ENCODE measurements around the gene ARPC1B.

The ARPC1B gene

DNA sequence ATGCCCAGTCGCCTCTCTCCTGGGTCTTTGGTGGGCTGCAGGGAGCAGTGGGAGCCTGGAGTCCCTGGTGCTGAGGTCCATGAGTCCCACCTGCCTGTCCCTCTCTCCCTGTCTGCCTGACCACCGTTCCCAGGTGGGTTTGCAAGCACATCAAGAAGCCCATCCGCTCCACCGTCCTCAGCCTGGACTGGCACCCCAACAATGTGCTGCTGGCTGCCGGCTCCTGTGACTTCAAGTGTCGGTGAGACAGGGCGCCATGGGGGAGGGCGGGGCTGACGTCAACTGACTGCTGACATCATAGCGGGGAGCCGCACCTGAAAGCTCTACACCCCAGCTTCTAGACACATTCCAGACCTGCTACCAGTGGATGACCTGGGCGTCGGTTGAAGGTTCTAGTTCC lies 15.2 kb downstream of the ARPC1B start:
- no peak for DNase-seq (ENCODE audit: low read depth, low spot score)

DNA sequence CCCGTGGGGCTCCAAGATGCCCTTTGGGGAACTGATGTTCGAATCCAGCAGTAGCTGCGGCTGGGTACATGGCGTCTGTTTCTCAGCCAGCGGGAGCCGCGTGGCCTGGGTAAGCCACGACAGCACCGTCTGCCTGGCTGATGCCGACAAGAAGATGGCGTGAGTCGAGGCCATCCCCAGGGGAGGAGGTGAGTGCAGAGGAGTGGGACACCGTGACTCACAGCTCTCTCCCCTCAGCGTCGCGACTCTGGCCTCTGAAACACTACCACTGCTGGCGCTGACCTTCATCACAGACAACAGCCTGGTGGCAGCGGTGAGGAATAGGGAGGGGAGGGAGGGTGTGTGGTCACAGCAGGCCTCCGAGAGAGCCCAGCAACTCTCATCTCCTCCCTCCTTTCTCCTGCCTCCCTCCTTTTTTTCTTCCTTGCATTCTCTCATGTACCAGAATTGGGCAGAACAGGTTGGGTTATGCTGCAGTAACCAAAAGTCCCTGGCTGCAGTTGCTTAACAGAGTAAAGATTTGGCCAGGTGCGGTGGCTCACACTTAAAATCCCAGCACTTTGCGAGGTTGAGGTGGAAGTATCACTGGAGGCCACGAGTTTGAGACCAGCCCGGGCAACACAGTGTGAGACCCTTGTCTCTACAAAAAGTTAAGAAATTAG lies 16.5 kb downstream of the ARPC1B start:
- DNase-seq (ENCODE audit: low read depth, low spot score): no peak

DNA sequence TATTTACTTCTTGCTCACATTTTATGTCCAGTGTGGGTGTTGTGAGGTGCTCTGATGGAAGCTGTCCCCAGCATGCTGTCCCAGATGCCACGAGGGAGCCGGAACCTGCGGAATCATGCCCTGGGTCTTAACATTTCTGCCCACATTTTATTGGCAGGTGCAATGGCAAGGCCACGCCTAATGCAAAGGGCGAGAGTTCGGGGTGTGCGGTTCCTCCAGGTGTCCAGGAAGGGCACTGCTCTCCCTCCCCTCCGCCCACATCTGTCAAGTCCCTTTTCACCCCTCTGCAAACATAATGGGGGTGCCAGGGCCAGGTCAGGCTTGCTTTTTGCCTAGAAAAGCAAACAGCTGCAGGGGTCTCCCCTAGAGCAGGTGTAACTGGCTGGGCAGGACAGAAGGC lies 17.5 kb downstream of the ARPC1B start:
- DNase-seq (ENCODE audit: low read depth, low spot score): no peak

DNA sequence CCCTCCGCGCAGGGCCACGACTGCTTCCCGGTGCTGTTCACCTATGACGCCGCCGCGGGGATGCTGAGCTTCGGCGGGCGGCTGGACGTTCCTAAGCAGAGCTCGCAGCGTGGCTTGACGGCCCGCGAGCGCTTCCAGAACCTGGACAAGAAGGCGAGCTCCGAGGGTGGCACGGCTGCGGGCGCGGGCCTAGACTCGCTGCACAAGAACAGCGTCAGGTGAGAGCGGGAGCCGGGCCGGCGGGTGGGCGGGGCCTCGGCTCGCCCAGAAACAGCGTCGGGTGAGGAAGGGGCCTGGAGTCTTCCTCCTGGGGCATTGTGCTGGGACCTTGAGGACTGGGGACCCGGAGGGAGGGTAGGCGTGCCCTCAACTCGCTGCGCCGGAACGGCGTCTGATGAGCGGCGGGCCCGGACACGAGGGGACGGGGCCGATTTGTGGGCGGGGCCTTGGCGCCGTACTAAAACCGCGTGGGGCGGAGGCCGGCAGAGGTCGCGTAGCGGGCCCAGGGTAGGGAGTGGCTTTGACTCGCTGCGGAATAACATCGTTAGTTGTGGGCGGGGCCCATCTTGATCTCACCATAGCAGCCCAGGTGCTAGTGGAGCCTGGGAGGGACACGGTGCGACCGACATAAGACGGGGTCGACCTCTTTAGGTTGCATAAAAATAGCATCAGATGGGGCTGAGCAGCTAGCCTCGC lies 18.3 kb downstream of the ARPC1B start:
- no peak for DNase-seq (ENCODE audit: low read depth, low spot score)

DNA sequence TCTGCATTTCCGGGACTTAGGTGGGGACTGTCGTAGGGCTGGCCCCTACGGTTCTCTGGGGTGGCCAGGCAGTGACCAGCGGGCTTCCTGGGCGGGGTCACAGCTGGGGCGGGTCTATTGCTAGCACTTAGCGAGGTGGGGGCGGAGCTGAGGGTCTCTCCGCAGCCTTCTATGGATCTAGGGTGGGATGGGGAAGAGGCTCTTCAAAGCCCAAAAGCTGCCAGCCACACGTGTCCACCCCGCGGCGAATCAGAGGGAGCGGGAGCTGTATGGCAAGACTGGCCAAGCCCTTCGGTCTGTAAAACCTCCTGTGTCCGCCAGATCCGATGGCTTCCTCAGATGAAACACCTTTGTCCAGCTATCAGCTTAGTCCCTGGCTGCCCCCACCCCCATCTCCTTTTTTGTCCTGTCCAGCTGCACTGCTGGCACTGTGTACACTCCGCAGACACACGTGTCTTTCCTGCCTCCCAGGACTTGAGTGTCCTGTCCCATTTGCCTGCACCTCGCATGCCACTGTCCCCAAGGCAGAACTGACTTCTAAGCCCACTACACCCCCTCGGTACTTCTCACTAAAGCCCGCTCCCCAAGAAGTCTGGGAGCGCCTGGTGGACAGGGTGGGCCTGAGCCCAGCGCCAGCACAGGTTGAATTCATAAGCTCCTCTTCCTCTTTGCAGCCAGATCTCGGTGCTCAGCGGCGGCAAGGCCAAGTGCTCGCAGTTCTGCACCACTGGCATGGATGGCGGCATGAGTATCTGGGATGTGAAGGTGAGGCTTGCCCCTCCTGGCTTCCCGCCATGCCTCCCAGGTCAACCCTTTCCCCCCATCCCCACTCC lies 19.0 kb downstream of the ARPC1B start:
- no peak for DNase-seq (ENCODE audit: low read depth, low spot score)

DNA sequence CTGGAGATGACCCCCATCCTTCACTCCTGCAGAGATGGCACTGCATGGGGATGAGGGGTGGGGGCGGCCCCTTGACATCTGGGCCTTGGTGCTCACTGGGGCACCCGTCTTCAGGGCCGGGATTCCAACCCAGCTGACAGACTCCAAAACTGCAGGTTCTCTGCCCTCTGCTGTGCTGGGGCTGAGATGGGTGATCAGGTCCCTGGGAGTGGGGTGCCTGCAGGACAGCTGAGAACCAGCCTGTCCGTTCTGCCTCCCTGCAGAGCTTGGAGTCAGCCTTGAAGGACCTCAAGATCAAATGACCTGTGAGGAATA lies 19.6 kb downstream of the ARPC1B start:
- no peak for DNase-seq (ENCODE audit: low read depth, low spot score)

DNA sequence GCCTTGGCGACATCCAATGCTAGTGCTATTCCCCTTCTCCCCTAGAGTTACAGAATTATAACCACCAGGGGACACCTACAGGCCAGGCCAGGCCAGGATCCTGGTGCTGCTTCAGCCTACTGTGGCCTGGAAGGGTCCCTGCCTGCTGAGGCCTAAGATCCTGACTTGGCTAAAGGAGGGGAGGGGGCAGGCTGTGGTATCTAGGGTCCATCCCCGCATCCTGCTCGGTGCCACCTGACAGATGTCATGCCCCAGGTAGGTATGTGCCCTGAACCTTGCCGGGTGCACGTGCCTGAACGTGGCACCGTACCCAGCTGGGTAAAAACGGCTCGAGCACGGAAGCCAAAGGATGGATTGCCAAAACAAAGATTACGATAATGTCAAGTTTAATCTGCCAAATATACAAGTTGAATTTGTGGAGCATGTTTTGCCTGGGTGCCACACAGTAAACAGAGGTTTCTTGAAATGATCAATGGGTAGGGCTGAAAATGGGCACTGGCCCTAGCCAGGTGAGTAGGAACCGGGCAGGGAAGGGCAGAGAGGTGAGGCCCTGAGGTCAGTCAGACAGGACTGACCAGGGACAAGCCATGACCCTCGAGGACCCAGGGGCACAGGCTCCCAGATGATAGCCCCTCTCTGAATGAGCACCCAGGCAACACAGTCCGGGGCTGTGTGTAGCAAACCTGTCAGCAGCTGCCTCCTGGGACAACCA lies 21.2 kb downstream of the ARPC1B start:
- no peak for DNase-seq (ENCODE audit: low read depth, low spot score)

DNA sequence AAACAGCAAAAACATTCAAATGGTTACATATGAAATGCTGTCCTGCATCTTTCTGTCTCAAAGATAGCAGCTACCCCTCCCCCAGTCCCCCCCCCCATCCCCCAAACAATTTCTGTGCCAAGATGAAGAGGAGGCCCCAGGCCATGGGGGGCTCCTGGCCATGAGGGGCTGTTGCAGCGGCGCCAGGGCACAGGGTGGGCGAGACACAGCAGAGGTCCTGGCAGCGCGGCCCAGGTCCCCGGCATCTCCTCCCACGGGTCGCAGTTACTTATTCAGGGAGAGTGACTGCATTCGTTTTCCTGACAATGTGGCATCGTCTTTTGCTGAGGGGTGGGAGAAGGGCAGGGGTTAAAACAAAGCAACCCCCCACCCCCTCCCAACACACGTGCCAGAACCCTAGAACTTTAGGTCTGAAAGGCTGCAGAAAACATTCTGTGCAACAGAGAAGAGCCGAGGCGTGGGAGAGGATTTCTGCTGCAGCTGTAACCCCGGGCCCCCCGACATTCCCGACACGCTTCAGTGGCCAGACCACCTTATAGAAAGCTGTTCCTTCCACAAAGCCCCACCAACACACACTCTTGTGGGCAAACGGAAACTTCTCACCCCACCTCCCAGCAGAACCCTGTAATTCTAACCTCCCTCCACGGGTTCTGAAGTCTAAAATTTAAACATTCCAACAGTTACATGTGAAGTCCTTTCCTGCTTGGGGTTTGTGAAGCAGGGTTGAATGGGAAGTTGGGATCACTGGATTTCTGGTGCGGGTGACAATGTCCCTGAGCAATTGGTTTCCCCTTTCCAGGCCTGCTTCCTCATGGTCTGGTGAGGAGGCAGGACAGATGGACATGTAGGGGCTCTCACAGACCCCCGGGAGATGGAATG lies 22.1 kb downstream of the ARPC1B start:
- no peak for DNase-seq (ENCODE audit: low read depth, low spot score)

DNA sequence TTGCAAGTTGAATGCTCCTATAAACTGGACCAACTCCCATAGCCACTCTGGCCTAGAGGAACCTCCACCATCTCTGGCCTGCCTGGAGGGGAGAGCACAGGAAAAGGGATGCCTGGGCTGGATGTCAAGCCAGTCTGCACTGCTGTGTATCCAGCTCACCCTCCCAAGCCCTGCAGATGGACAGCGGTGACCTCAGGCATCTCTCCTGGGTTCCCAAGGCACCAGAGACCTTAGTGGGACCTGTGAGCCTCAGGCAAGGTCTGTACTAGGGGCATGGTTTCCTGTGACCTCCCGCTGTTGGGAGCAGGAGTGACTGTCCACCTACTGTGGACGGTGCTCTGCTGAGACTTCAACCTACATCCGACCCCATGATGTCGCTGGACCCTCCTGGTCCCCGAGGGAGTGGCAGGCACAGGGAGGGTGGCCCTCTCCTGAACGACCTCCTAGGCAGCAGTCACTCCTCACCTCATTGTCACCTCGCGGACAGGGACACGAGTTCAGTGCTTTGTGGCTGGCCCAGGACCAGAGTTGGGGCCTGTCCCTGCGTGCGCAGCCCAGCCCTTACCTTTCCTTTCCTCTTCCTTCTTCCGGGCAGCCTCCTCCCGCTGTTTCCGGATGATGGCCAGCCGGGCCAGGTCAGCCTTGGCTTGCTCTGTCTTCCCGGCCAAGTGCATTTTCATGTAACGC lies 22.9 kb downstream of the ARPC1B start:
- DNase-seq (ENCODE audit: low read depth, low spot score): no peak

DNA sequence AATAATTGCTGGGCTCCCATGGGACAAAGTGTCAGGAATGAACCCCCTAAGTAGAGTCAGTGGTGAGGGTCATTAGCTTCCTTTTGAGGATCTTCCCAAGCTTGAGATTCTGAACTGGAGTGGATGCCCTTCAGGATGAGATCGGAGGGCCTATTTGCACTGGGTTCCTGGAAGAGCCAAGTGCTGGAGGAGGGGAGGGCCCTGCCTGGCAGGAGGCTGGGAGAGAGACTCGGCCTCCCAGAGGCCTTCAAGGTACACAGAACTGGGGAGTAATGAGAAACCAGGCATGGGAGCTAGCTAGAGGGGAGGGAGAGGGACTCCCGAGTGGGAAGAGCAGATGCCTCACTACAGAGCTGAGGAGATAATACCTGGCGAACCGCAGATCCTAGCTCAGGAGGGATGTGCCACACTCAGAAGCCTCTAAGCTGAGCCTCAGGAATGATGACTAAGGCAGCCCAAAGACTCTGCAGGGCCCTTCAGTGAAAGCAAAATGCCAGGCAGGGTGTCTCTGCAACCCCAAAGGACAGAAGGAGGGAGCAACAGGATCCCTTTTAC lies 24.4 kb downstream of the ARPC1B start:
- DNase-seq (ENCODE audit: low read depth, low spot score): no peak

DNA sequence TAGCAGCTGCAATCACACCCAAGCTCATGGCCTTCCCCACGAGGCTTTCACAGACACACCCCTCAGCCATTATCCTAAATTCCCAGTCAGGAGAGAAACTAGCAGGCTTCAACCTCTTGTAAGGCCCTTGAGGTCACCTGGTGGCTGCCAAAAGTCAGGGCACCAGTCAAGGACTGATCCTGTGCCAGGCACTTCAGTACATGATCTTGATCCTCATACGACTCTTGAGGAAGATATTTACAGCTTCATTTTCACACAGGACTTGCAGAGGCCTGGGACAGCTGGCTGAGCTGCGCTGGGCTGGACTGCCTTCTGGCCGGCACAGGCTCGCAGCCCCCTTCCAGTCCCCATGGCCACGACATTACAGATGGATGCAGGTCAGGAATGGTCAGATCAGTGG lies 25.1 kb downstream of the ARPC1B start:
- no peak for DNase-seq (ENCODE audit: low read depth, low spot score)

DNA sequence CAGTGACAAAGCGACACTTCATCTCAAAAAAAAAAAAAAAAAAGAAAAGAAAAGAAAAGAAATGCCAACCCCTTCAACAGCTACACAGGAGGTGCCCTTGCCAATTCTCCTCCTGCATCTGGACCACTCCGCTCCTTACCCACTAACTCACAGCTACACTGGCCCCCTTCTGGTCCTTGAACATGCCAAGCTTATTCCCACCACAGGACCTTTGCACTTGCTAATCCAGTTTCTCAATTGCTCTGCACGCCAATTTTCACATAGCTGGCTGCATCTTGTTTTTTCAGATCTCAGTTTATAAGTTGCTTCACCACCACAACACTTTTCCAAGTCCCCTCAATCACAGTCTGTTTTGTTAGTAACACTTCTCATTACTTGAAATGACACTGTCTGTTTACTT lies 28.3 kb downstream of the ARPC1B start:
- DNase-seq (ENCODE audit: low read depth, low spot score): no peak

DNA sequence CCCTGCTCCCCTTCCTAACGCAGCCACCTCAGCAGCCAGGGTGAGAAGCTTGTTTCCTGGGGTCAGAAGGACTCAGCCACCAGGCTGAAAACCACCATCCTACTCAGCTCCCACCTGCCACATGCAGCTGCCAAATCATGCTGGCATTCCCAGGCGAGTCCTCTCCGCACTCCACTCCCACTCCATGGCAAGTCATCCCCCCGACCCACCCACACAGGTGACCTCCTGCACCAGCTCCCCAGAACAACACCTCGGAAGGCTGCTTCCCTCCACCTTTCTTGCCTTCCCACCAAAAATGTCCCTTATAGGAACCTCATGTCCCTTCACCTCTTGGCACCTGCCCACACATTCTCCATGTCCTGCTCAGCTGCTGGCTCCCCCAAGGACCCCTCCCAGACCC lies 29.2 kb downstream of the ARPC1B start:
- DNase-seq (ENCODE audit: low read depth, low spot score): no peak

DNA sequence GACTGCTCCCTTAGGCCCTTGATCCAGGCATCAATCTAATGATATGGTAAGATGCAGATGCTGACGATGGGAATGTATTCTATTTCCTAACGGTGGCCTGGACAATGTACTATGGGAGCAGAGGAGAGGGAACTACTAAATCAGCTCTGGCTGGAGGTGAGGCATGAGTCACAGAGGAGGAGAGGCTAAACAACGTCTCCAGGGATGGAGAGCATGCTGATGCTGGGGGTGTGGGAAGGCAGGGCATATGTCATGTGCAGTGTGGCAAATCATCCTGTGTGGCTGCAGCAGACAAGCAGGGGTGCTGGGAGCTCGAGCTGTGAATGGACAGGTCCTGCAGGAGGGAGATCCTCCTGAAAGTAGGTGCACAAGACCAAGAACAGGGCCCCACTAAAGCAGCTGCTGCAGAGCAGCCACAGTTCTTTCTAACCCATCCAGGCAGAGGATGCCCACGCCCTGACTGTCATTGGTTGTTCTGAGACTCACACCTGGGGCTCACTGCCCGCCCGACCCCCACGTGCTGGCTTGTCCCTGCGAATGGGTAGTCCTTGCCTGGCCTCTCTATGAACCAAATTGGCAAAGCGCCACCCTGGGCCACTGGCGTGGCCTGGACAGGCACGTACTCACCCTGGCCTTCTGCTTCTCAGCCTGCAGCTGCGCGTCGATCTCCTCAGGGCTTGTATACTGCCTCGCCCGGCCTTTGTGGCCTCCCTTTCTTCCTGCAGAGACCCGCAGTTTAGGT lies 29.9 kb downstream of the ARPC1B start:
- DNase-seq (ENCODE audit: low read depth, low spot score): no peak

DNA sequence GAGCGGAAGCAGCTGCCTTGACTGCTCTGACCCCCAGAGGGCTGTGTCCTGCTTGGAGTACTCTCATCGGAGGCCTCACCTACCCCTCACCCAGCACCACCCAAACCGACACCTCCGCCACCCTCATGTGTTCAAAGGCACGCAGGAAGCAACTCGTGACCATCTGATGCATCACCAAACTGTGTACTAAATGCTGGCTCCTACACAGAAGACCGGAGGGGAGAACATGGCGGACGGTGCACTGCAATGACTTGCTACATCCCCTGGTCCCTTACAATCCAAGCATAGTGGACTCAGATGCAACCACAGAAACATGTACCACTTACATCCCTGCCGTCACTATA lies 30.4 kb downstream of the ARPC1B start:
- no peak for DNase-seq (ENCODE audit: low read depth, low spot score)

DNA sequence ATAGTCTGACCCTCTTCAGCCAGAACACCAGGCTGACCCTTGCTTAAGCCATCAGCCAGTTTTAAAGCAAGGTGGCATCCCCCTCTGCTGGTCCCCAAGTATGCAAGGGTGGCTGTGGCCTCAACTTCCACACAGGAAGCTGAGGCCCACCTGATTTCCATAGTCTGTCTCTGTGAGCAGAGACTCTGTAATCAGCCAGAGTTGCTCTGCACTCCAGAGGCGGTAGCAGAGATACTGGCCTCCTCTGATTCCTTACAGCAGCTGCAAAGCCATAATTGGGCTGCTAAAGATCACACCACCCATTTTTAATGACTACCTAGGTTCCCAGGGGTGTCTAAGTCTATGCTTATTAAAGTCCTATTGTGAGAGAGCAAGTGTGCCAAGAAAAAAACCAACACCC lies 32.0 kb downstream of the ARPC1B start:
- DNase-seq (ENCODE audit: low read depth, low spot score): no peak

DNA sequence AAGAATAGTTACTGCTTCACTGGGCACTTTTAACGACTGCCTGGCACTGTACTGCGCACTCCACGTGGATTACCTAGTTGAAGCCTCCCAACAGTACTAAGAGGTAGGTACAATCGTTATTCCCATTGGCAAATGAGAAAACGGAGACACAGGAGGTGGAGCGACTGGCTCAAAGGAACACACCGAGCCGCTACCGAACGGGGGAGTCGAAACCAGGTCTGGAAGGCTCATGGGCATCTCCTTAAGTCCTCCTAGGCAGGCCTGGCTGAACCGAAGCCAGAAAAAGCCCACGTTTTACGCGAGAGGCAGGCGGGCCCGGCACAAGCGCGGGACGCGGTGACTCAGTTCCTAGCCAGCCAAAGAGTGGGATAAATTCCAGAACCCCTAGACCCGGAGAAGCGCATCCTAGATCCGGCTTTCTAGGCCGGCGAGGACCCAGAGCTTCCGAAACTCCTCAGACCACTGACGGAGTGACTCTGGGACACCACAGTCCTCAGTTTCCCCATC lies 33.4 kb downstream of the ARPC1B start:
- no peak for DNase-seq (ENCODE audit: low read depth, low spot score)

DNA sequence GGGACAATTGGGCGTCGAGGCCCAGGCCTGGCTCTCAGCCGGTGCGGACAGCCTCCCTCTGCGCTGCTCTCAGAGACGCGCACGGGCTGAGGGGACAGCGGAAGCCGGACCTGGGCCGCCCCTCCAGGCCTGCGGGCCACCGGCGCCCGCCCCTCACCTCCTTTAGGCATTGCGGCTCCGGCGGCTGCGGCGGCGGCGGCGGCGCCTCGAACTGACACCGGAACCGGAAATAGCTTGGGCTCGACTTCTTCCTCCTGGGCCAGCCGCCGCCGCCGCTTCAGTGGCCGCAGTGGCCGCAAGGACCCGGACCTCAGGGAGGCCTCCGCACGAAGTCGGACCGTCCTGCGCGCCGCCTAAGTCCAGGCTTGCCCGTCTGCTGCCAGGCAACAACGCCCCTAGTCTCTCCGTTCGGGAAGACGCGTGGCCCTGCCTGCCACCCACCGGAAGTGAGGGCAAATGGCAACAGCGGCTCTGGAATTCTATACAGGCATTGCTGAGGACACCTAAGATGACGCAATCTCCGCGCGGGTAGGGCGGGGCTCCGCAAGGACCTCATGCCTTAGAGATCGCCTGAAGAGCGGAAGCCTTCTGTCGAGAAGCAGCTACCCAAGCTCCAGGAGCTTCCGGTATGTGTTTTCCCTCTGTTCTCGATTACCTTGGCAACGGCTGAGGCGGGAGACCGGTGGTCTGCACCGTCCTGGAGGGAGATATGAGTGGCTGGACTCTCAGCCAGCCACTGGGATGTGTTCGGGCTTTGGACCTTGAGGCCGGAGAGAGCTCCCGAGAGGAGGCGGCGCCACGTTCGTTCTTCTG lies 34.1 kb downstream of the ARPC1B start, which contains the start of the genes BUD31 and PDAP1:
BUD31 (plus strand) TSS at position 591 of the 813 bp plus-strand sequence. CDS start 2,124 bp downstream, outside the sequence.
PDAP1 (minus strand) TSS at position 219 of the 813 bp plus-strand sequence; CDS start at position 170, 49 bp downstream.
- DNase-seq (ENCODE audit: low read depth, low spot score): peak; percentile 90

Measured in smooth muscle cell of the brain vasculature (primary cell).